ENCODE data around the gene ESF1. TPM values are rescaled to one million over a fixed set of nuclear protein-coding genes. Genes with fewer than 3 reads are reported as not detected.

The ESF1 gene
- total and polyA plus RNA-seq, 2 of the 8 experiments (the other 6 are each of a cell fraction or from before 2014, with no cell fraction given), result 1.1 to 32.9 TPM

DNA sequence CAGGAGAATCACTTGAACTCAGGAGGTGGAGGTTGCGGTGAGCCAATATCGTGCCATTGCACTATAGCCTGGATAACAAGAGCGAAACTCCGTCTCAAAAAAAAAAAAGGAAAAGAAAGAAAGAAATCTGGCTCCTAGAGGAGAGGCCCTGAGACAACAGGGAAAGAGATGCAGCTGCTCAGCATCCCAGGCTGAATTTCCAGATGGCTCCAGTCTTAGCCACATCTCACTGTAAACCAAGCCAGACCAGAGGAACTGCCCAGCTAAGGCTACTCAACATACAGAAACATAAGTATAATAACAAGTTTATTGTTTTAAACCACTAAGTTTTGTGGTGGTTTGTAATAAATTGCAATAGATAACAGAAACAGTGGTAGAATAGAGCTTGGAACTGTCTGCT is 107.5 kb downstream of the ESF1 start:
- H2BK120ac ChIP-seq (replicated peaks; ENCODE audit: low read depth, low read length), result no peak overlapping the region
- no peaks in the 10 kb centered on the region for H3K9me3 ChIP-seq (ENCODE audit: insufficient read depth in 2 of 2, low read depth in 1 of 2, low read length in 1 of 2)
- H4K20me1 ChIP-seq (replicated peaks in 1 of 2; ENCODE audit: control insufficient read depth in 1 of 2, insufficient read depth in 2 of 2, low read length in 2 of 2), result no peaks in the 10 kb centered on the region
- H3K79me2 ChIP-seq (ENCODE audit: control insufficient read depth in 1 of 2, insufficient read depth in 2 of 2, low read length in 2 of 2), result no peaks in the 10 kb centered on the region
- H2BK20ac ChIP-seq (ENCODE audit: low read length), result no peak overlapping the region
- H2AK5ac ChIP-seq (ENCODE audit: low read depth, low read length), result no peak overlapping the region
- H3K56ac ChIP-seq (replicated peaks; ENCODE audit: insufficient read length, low read depth, low read length), result no peak overlapping the region
- H4K5ac ChIP-seq (ENCODE audit: insufficient read length, low read depth, low read length), result no peak overlapping the region
- 86% methylated on average over 4 of the region's 4 CpGs; no CpG with 5 or more reads in 1 of the 2 experiments for WGBS, 2 experiments (ENCODE audit: extremely low coverage in 1 of 2, insufficient coverage in 1 of 2, insufficient read length in 1 of 2, insufficient replicate concordance in 2 of 2, low coverage in 1 of 2, low lambda C conversion rate in 2 of 2, missing lambda C conversion rate in 1 of 2)
- H4K8ac ChIP-seq (ENCODE audit: extremely low read depth, insufficient read depth, low read length), result no peak overlapping the region
- no peak overlapping the region for H3K4me2 ChIP-seq (ENCODE audit: insufficient read depth in 1 of 2, low read depth in 2 of 2, low read length in 2 of 2)
- no peaks in the 10 kb centered on the region for H3K36me3 ChIP-seq (ENCODE audit: control insufficient read depth in 2 of 4, insufficient read depth in 4 of 4, low read length in 3 of 4)
- H3K4ac ChIP-seq (replicated peaks; ENCODE audit: insufficient read length, low read depth, low read length), result no peak overlapping the region
- H3K27me3 ChIP-seq (replicated peaks in 1 of 4; ENCODE audit: control insufficient read depth in 3 of 4, extremely low read depth in 1 of 4, insufficient read depth in 3 of 4, low read length in 3 of 4), result no peaks in the 10 kb centered on the region
- no peak overlapping the region for H2BK12ac ChIP-seq (ENCODE audit: low read depth, low read length)
- ChIA-PET CTCF (ENCODE audit: partially characterized antibody) (no interaction called here), POLR2A (ENCODE audit: partially characterized antibody) (interaction anchor here (0.5 kb wide), 1 partner anchor 9 kb away, joined by 3 read pairs; no protein-coding TSS in a partner anchor)
- H3K27ac ChIP-seq (ENCODE audit: low read depth, low read length), result no peak overlapping the region
- H4K91ac ChIP-seq (replicated peaks; ENCODE audit: insufficient read length, low read length), result no peak overlapping the region
- FAIRE-seq, result no peak
- no peak for DNase-seq (ENCODE audit: low read depth in 1 of 2, low spot score in 2 of 2)
- H3K18ac ChIP-seq (ENCODE audit: extremely low read depth, low read length), result no peak overlapping the region
- H3K79me1 ChIP-seq (ENCODE audit: low read depth, low read length), result no peaks in the 10 kb centered on the region
- no peak overlapping the region for H2BK15ac ChIP-seq (ENCODE audit: low read length)
- no peak overlapping the region for H2BK5ac ChIP-seq (ENCODE audit: low read depth, low read length)
- H3K14ac ChIP-seq (ENCODE audit: insufficient read length), result no peak overlapping the region
- TF ChIP-seq ZNF274 (IDR thresholded peaks at IDR 0.05; ENCODE audit: borderline replicate concordance, extremely low read depth, low read length), result no peak
- no peak for TF ChIP-seq BCL11A (IDR thresholded peaks at IDR 0.05; ENCODE audit: low read depth in 2 of 2, low read length in 2 of 2)
- TF ChIP-seq POLR2AphosphoS5 (IDR thresholded peaks at IDR 0.05; ENCODE audit: low read depth, low read length), result no peak
- TF ChIP-seq CBX5 (IDR thresholded peaks at IDR 0.05; ENCODE audit: low read depth, low read length), result no peak
- no peak for TF ChIP-seq RFX5 (IDR thresholded peaks at IDR 0.05; ENCODE audit: borderline replicate concordance, low read depth, low read length)
- no peak for TF ChIP-seq SIN3A (conservative IDR thresholded peaks at IDR 0.05 in 1 of 2, IDR thresholded peaks at IDR 0.05 in 1 of 2; ENCODE audit: low read depth in 1 of 2, low read length in 2 of 2)
- TF ChIP-seq PHF8 (conservative IDR thresholded peaks at IDR 0.05; ENCODE audit: low read depth, low read length), result no peak
- TF ChIP-seq, protein P1, sequence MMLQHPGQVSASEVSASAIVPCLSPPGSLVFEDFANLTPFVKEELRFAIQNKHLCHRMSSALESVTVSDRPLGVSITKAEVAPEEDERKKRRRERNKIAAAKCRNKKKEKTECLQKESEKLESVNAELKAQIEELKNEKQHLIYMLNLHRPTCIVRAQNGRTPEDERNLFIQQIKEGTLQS (IDR thresholded peaks at IDR 0.05; ENCODE audit: insufficient read depth, low read depth, low read length), result no peak
- H3K4me3 ChIP-seq (ENCODE audit: extremely low read depth in 1 of 4, insufficient read depth in 2 of 4, low read depth in 3 of 4, low read length in 4 of 4), result no peak overlapping the region
- H3K4me1 ChIP-seq (replicated peaks in 1 of 4; ENCODE audit: control insufficient read depth in 3 of 4, insufficient read depth in 4 of 4, low read length in 3 of 4), result no peaks in the 10 kb centered on the region
- no peak overlapping the region for H3K9ac ChIP-seq (replicated peaks in 1 of 4; ENCODE audit: extremely low read depth in 1 of 4, low read depth in 3 of 4, low read length in 3 of 4)
- no peaks in the 10 kb centered on the region for H3K23me2 ChIP-seq (ENCODE audit: low read depth, low read length)
- no peak overlapping the region for H3K23ac ChIP-seq (ENCODE audit: insufficient read length)
- no peak overlapping the region for H2AFZ ChIP-seq (ENCODE audit: low read length)

All from H1 (cell line).